Activated gamma-delta T cell treated with anti-CD3 and anti-CD28 coated beads, Interleukin-2, amount 50 U/mL, for 16 hours (primary cell): Measurements from ENCODE around the gene AMELY.
"Not testable (repeated sequence)": the region's sequence is repeated elsewhere in the genome, so short reads cannot be mapped to it uniquely, and the experiment has no call there.

Source experiments
- DNase-seq: peaks from one replicate; pipeline ENCODE4 v3.0.0-alpha.2; 2020; ENCODE audit warnings: low read depth

Gene AMELY, protein sequence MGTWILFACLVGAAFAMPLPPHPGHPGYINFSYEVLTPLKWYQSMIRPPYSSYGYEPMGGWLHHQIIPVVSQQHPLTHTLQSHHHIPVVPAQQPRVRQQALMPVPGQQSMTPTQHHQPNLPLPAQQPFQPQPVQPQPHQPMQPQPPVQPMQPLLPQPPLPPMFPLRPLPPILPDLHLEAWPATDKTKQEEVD

DNA sequence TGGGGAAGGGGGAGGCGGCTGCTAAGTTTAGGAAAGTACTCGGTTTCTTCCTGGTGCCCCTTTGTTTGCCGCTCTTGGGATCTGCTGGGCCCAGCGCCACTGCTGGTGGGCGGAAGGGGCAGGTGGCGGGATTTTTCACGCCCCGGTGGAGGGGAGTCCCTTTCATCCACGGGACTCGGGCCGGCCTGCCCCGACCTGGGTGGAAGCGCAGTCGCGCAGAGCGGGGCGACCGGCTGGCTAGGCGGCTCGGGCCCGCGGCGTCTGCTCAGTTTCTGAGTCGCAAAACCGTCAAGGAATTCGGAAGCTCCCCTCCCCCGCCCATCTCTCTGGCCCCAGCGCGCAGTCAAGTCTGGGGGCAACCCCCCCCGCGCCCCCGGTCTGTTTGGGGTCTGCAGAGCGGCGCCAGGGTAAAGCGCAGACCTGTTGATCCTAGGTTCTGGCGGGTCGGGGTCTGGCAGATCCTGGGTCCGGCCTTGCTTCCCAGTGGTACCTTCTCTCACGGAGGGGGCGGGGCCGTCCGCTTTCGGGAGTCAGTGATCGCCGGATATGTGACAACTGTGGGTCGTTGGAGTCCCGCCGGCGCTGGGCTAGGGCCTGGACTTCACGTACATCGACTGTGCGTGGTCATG, at the start of gene AMELY:
Gene AMELY, minus strand, starts transcription at position 500 of the 629 bp plus-strand sequence. CDS start 39,144 bp downstream, outside the sequence.
- DNase-seq = no peak

- DNase-seq = no peak
Measured at GRCh38 chrY:6949947-6950346, 38.4 kb upstream of the AMELY start.

- no peak for DNase-seq
Measured at GRCh38 chrY:6948378-6948777, 36.8 kb upstream of the AMELY start.

- no peak for DNase-seq
Measured at GRCh38 chrY:6947695-6948094, 36.1 kb upstream of the AMELY start.

GRCh38 chrY:6935497-6935896, 23.9 kb upstream of the AMELY start:
- DNase-seq = no peak

- no peak for DNase-seq
Measured at GRCh38 chrY:6931779-6932396, 20.3 kb upstream of the AMELY start.

DNA sequence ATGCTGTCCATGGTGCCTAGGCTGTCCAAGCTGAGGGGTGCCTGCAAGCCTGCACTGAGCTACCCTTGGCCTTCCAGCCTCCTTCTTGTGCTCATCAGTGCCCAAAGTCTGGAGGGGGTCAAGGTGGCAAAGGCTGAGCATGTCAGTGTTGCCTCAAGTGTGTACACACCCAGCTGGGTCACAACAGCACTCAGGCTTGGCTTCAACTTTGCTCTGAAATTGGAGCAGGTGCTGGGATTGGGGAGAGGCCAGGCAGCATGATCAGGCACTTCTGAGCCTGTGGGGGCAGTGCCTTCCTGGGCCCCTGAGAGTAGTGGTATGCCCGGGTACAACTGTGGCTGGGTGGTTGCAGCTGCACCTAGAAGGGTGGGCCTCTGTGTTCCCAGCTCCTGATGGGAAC, 17.7 kb upstream of the AMELY start:
- no peak for DNase-seq

GRCh38 chrY:6928265-6928664, 16.7 kb upstream of the AMELY start:
- DNase-seq = no peak

DNA sequence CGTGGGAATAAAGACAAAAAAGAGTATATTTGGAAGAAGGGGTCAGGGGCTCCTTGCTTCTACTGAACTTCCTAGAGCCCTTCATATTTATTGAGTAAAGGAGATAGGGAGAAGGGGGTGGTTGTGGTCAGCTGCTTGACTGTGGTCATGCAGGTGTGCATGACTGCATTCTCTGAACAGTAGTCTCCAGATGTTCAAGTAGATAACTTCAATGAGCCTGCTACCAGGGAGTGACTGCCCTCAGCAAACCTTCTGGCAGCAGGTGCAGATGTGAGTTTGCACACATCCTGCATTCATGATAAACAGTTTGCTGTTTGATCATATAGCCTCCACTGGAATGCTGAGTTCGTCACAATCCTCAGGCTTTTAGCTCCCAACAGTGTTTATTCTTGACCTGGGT, 9.5 kb upstream of the AMELY start:
- DNase-seq = no peak

GRCh38 chrY:6913362-6913761, 1.8 kb upstream of the AMELY start:
- no peak for DNase-seq

DNA sequence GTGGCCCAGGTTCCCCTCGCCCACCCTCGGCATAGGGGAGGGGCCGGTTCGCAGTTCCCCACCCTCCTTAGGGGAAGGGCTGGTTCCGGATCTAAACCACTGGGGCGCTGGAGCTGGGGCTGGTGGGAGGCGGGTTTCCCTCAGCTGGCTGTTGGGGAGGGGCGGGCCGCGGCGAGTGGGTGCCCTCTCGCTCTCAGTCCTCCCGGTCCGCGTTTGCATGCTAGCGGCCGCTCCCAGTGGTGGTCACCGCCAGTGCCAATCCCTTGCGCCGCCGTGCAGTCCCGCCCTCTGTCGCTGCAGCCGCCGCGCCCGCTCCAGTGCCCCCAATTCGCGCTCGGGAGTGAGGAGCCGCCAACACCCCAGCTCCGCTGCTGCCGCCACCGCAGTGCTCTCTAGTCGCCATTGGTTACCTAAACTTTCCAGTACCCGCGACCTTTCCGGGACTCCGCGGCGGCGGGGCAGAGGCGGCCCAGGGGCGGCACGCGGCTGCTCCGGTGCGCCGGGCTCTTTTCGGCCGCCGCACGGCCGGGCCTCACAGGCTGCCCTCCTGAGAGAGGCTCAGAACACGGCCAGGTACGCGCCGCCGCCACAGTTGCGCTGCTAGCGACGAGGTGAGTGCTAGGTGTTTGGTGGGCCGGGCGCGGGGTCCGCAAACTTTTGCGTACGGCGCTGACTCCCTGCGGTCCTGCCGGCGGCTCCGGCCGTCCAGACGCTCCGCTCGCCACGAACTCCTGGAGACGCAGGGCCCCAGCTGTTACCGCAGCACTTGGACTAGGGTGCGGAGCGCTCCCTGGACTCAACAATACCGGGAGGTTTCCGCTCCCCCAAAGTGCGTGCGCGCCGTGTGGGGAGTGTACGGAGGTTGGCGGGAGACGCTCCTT, 940 bp downstream of the AMELY start, which contains the start of gene TBL1Y:
Gene TBL1Y, plus strand, starts transcription at position 326 of the 881 bp plus-strand sequence. CDS start 114,388 bp downstream, outside the sequence.
- DNase-seq = no peak

- no peak for DNase-seq
Measured at GRCh38 chrY:6909856-6910255, 1.7 kb downstream of the AMELY start.

DNA sequence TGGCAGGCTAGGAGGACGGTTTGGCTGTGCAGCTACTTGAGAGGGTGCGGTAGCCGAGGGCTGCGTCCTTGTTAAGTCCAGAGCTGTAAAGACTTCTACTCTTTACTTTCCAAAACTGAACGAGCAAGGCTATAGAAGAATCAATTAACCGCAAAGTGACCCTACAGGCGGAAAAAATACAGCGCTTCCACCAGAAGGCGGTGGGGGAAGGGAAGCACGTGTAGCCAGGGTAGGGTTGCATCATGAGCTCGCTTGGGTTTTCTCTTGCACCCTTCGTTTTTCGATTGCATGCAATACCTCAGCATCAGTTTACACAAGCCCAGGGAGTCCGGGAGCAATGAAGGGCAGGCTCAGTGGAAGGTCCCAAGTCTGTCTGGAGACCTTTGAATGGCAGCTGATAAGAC, 2.4 kb downstream of the AMELY start:
- no peak for DNase-seq

DNA sequence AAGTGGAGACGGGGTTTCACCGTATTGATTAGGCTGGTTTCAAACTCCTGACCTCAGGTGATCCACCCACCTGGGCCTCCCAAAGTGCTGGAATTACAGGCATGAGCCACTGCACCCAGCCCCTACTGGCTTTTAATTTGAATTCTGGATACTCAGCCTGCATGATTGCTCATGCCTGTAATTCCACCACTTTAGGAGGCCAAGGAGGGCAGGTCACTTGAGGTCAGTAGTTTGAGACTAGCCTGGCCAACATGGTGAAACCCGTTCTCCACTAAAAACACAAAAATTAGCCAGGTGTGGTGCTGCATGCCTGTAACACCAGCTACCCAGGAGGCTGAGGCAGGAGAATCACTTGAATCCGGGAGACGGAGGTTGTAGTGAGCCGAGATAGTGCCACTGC, 3.5 kb downstream of the AMELY start:
- not testable (repeated sequence) for DNase-seq

DNA sequence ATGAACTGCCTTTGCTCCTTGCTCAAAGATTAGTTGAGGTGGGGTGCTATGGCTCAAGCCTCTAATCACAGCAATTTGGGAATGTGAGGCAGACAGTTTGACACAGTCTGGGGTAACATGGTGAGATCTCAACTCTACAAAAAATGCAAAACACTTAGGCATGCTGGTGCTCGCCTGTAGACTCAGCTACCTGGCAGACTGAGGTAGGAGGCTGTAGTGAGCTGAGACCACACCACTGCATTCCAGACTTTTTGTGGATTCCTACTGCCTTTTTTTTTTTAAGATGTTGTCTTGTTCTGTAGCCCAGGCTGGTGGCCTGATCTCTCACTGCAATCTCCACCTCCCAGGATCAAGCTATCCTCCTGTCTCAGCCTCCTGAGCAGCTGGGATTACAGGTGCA, 4.0 kb downstream of the AMELY start:
- DNase-seq = no peak

GRCh38 chrY:6902116-6902515, 9.4 kb downstream of the AMELY start:
- not testable (repeated sequence) for DNase-seq

- DNase-seq = no peak
Measured at GRCh38 chrY:6895236-6895635, 16.3 kb downstream of the AMELY start.

GRCh38 chrY:6894496-6894895, 17.1 kb downstream of the AMELY start:
- no peak for DNase-seq

DNA sequence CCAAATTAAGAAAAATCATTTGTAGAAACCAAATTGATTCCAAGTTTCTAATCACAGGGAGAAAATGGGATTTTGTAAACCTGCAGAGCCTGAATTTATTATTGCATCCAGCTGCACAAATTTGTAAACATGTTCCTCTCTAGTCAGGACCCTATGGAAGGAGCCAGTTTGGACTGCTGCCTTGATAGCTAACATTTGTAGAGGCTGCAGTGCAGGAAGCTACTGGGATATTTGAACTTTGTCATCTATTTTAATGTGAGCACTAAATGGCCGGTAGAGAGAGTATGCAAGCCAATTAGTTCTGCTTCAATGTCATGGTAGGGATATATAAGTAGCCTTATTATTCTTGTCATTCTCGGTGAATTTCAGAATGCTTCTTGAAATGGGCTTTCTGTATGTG, 62.2 kb downstream of the AMELY start:
- DNase-seq = no peak

- not testable (repeated sequence) for DNase-seq
Measured at GRCh38 chrY:6842650-6843049, 68.9 kb downstream of the AMELY start.
